ENCODE measurements around the gene PCDHGB6. TPM values are rescaled to one million over a fixed set of nuclear protein-coding genes. Genes with fewer than 3 reads are reported as not detected.
"Not testable (repeated sequence)": the region's sequence is repeated elsewhere in the genome, so short reads cannot be mapped to it uniquely, and the experiment has no call there.

PCDHGB6 gene
- total and polyA plus RNA-seq, 5 donors from 2014 or later, result not detected

DNA sequence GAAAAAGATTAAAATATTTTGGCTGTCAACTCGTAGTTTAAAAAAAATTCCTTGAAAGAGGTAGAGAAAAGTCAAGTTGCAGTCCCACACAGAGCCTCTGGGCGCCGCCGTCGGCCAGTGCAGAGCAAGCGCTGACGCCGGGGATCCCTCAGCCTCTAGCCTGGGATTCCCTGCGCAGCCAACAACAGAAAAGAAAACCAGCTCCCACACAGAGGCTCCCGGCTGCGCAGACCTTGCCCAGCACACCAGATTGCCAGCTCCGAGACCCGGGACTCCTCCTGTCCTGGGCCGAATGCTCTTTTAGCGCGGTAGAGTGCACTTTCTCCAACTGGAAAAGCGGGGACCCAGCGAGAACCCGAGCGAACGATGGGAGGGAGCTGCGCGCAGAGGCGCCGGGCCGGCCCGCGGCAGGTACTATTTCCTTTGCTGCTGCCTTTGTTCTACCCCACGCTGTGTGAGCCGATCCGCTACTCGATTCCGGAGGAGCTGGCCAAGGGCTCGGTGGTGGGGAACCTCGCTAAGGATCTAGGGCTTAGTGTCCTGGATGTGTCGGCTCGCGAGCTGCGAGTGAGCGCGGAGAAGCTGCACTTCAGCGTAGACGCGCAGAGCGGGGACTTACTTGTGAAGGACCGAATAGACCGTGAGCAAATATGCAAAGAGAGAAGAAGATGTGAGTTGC, 9.8 kb downstream of the PCDHGB6 start, which contains the start of gene PCDHGB7:
PCDHGB7 (plus strand) TSS at position 184 of the 679 bp plus-strand sequence; CDS start at position 367, 183 bp downstream.
- not testable (repeated sequence) for H3K27ac ChIP-seq (ENCODE audit: insufficient read depth, low read length, poor library complexity, severe bottlenecking); H3K4me3 ChIP-seq (ENCODE audit: low read depth, low read length); H3K36me3 ChIP-seq (ENCODE audit: control insufficient read depth, insufficient read depth, low read length)
- DNase-seq (peak in 1 of 3 donors; percentile 51), ATAC-seq (ENCODE audit: low read depth in 2 of 2) (peak; percentile 38 to 51)
- Mint-ChIP-seq H3K4me1 (peaks cover 0 to 38% (median 19%) of the 10 kb centered on the region in 4 donors), H3K9me3 (peaks cover 0 to 53% (median 21%) of the 10 kb centered on the region in 7 donors), H3K36me3 (peaks cover 18% of the 10 kb centered on the region), H3K27ac (peak within 1 kb of the TSS in 1 of 3 donors; percentile 83), H3K4me3 (peak within 1 kb of the TSS; percentile 39 to 66 (median 50)), H3K27me3 (peaks cover 80% of the 10 kb centered on the region)
- Histone ChIP-seq H3K27me3 (ENCODE audit: control insufficient read depth, insufficient read depth, low read length) (peaks cover 65% of the 10 kb centered on the region), H3K4me1 (ENCODE audit: control insufficient read depth, insufficient read depth, low read length, poor library complexity, severe bottlenecking) (peaks cover 21% of the 10 kb centered on the region), H3K9me3 (ENCODE audit: control insufficient read depth in 2 of 2, low read length in 2 of 2) (peaks cover 30 to 65% of the 10 kb centered on the region in 2 experiments)

DNA sequence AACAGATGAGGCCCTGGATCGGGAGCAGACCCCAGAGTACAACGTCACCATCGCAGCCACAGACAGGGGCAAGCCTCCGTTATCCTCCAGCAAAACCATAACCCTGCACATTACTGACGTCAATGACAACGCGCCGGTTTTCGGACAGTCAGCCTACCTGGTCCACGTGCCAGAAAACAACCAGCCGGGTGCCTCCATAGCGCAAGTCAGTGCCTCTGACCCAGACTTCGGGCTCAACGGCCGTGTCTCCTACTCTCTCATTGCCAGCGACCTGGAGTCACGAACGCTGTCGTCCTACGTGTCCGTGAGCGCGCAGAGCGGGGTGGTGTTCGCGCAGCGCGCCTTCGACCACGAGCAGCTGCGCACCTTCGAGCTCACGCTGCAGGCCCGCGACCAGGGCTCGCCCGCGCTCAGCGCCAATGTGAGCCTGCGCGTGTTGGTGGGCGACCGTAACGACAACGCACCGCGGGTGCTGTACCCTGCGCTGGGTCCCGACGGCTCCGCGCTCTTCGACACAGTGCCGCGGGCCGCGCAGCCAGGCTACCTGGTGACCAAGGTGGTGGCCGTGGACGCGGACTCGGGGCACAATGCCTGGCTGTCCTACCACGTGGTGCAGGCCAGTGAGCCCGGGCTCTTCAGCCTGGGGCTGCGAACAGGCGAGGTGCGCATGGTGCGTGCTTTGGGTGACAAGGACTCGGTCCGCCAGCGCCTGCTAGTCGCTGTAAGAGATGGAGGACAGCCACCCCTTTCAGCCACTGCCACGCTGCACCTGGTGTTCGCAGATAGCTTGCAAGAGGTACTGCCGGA, 11.5 kb downstream of the PCDHGB6 start:
- peaks cover 26 to 66% of the 10 kb centered on the region in 2 experiments for H3K9me3 ChIP-seq (ENCODE audit: control insufficient read depth in 2 of 2, low read length in 2 of 2)
- H3K4me3 ChIP-seq (ENCODE audit: low read depth, low read length), result no peak overlapping the region

DNA sequence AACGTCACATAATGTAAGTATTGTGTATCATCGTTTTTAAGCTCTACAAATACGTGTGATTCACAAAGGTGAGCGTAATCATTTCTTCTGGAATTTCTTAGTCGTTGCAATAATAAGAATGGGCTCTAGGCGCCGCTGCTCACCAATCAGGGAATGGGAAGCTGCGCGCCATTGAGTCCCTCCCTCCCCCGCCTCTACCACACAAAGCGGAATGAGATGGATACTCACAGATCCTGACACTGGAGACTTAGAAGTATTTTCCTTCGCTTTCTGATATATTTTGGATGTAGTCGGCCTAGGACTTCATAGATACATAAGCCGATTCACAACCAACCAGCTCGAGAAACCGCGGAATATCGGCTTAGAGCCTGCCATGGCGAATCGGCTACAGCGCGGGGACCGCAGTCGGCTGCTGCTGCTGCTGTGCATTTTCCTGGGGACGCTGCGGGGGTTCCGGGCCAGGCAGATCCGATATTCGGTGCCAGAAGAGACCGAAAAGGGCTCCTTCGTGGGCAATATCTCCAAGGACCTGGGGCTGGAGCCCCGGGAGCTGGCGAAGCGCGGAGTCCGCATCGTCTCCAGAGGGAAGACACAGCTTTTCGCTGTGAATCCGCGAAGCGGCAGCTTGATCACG, 13.2 kb downstream of the PCDHGB6 start, which contains the start of gene PCDHGA11:
PCDHGA11 (plus strand) TSS at position 197 of the 634 bp plus-strand sequence; CDS start at position 374, 177 bp downstream.
- Mint-ChIP-seq H3K36me3 (peaks cover 13% of the 10 kb centered on the region), H3K4me1 (peaks cover 0 to 19% (median 6%) of the 10 kb centered on the region in 4 donors), H3K27ac (peak within 1 kb of the TSS in 2 of 3 donors; percentile 26 to 58), H3K9me3 (peaks cover 0 to 48% (median 19%) of the 10 kb centered on the region in 7 donors), H3K27me3 (peaks cover 69% of the 10 kb centered on the region), H3K4me3 (peak within 1 kb of the TSS; percentile 54 to 80 (median 66))
- Histone ChIP-seq H3K4me1 (ENCODE audit: control insufficient read depth, insufficient read depth, low read length, poor library complexity, severe bottlenecking) (peaks cover 9% of the 10 kb centered on the region), H3K27ac (ENCODE audit: insufficient read depth, low read length, poor library complexity, severe bottlenecking) (no peak within 1 kb of the TSS), H3K27me3 (ENCODE audit: control insufficient read depth, insufficient read depth, low read length) (peaks cover 55% of the 10 kb centered on the region), H3K4me3 (ENCODE audit: low read depth, low read length) (peak within 1 kb of the TSS; percentile 34), H3K36me3 (ENCODE audit: control insufficient read depth, insufficient read depth, low read length) (no peaks in the 10 kb centered on the region), H3K9me3 (ENCODE audit: control insufficient read depth in 2 of 2, low read length in 2 of 2) (peaks cover 24 to 60% of the 10 kb centered on the region in 2 experiments)
- peak in 1 of 3 donors; percentile 55 for DNase-seq
- no peak for ATAC-seq (ENCODE audit: low read depth in 2 of 2)

More for the DNA sequence above, 11.5 kb downstream of the PCDHGB6 start:
- Histone ChIP-seq H3K4me1 (ENCODE audit: control insufficient read depth, insufficient read depth, low read length, poor library complexity, severe bottlenecking) (peaks cover 9% of the 10 kb centered on the region), H3K27me3 (ENCODE audit: control insufficient read depth, insufficient read depth, low read length) (peaks cover 58% of the 10 kb centered on the region), H3K36me3 (ENCODE audit: control insufficient read depth, insufficient read depth, low read length) (no peaks in the 10 kb centered on the region), H3K27ac (ENCODE audit: insufficient read depth, low read length, poor library complexity, severe bottlenecking) (no peak overlapping the region)
- Mint-ChIP-seq H3K27ac (no peak overlapping the region), H3K4me3 (peak overlapping the region in 1 of 4 donors; percentile 54), H3K36me3 (peaks cover 17% of the 10 kb centered on the region), H3K27me3 (peaks cover 70% of the 10 kb centered on the region), H3K9me3 (peaks cover 0 to 49% (median 20%) of the 10 kb centered on the region in 7 donors), H3K4me1 (peaks cover 0 to 22% (median 7%) of the 10 kb centered on the region in 4 donors)
- no peak for DNase-seq
- ATAC-seq (ENCODE audit: low read depth in 2 of 2), result no peak

DNA sequence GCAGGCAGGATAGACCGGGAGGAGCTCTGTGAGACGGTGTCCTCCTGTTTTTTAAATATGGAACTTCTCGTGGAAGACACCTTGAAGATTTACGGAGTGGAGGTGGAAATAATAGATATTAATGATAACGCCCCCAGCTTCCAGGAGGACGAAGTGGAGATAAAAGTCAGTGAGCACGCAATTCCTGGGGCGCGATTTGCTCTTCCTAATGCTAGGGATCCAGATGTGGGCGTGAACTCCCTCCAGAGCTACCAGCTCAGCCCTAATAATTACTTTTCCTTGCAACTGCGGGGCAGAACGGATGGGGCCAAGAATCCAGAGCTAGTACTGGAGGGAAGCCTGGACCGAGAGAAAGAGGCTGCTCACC, 13.7 kb downstream of the PCDHGB6 start:
- H3K27me3 Mint-ChIP-seq, result peaks cover 68% of the 10 kb centered on the region
- peaks cover 0 to 19% (median 6%) of the 10 kb centered on the region in 4 donors for H3K4me1 Mint-ChIP-seq
- peaks cover 13% of the 10 kb centered on the region for H3K36me3 Mint-ChIP-seq
- peaks cover 53% of the 10 kb centered on the region for H3K27me3 ChIP-seq (ENCODE audit: control insufficient read depth, insufficient read depth, low read length)
- H3K9me3 Mint-ChIP-seq, result peaks cover 0 to 48% (median 19%) of the 10 kb centered on the region in 7 donors
- H3K36me3 ChIP-seq (ENCODE audit: control insufficient read depth, insufficient read depth, low read length), result no peaks in the 10 kb centered on the region
- no peak overlapping the region for H3K27ac ChIP-seq (ENCODE audit: insufficient read depth, low read length, poor library complexity, severe bottlenecking)
- peak overlapping the region in 3 of 4 donors; percentile 34 to 80 (median 69) for H3K4me3 Mint-ChIP-seq
- ATAC-seq (ENCODE audit: low read depth in 2 of 2) (no peak), DNase-seq (no peak)
- peak overlapping the region in 1 of 3 donors; percentile 58 for H3K27ac Mint-ChIP-seq
- H3K4me3 ChIP-seq (ENCODE audit: low read depth, low read length), result no peak overlapping the region
- peaks cover 9% of the 10 kb centered on the region for H3K4me1 ChIP-seq (ENCODE audit: control insufficient read depth, insufficient read depth, low read length, poor library complexity, severe bottlenecking)
- peaks cover 24 to 56% of the 10 kb centered on the region in 2 experiments for H3K9me3 ChIP-seq (ENCODE audit: control insufficient read depth in 2 of 2, low read length in 2 of 2)

DNA sequence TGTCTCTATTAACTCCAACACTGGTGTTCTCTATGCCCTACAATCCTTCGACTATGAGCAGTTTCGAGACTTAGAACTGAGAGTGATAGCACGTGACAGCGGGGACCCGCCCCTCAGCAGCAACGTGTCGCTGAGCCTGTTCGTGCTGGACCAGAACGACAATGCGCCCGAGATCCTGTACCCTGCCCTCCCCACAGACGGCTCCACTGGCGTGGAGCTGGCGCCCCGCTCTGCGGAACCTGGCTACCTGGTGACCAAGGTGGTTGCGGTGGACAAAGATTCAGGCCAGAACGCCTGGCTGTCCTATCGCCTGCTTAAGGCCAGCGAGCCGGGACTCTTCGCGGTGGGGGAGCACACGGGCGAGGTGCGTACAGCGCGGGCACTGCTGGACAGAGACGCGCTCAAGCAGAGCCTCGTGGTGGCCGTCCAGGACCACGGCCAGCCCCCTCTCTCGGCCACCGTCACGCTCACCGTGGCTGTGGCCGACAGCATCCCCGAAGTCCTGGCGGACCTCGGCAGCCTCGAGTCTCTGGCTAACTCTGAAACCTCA, 15.0 kb downstream of the PCDHGB6 start:
- Histone ChIP-seq H3K27ac (ENCODE audit: insufficient read depth, low read length, poor library complexity, severe bottlenecking) (no peak overlapping the region), H3K27me3 (ENCODE audit: control insufficient read depth, insufficient read depth, low read length) (peaks cover 46% of the 10 kb centered on the region), H3K4me1 (ENCODE audit: control insufficient read depth, insufficient read depth, low read length, poor library complexity, severe bottlenecking) (peaks cover 4% of the 10 kb centered on the region), H3K9me3 (ENCODE audit: control insufficient read depth in 2 of 2, low read length in 2 of 2) (peaks cover 24 to 56% of the 10 kb centered on the region in 2 experiments), H3K36me3 (ENCODE audit: control insufficient read depth, insufficient read depth, low read length) (no peaks in the 10 kb centered on the region), H3K4me3 (ENCODE audit: low read depth, low read length) (no peak overlapping the region)
- no peak overlapping the region for H3K27ac Mint-ChIP-seq
- peaks cover 13% of the 10 kb centered on the region for H3K36me3 Mint-ChIP-seq
- peaks cover 59% of the 10 kb centered on the region for H3K27me3 Mint-ChIP-seq
- H3K9me3 Mint-ChIP-seq, result peaks cover 0 to 52% (median 20%) of the 10 kb centered on the region in 7 donors
- ATAC-seq (ENCODE audit: low read depth in 2 of 2) (no peak), DNase-seq (no peak)
- peaks cover 0 to 18% (median 5%) of the 10 kb centered on the region in 4 donors for H3K4me1 Mint-ChIP-seq
- no peak overlapping the region for H3K4me3 Mint-ChIP-seq

DNA sequence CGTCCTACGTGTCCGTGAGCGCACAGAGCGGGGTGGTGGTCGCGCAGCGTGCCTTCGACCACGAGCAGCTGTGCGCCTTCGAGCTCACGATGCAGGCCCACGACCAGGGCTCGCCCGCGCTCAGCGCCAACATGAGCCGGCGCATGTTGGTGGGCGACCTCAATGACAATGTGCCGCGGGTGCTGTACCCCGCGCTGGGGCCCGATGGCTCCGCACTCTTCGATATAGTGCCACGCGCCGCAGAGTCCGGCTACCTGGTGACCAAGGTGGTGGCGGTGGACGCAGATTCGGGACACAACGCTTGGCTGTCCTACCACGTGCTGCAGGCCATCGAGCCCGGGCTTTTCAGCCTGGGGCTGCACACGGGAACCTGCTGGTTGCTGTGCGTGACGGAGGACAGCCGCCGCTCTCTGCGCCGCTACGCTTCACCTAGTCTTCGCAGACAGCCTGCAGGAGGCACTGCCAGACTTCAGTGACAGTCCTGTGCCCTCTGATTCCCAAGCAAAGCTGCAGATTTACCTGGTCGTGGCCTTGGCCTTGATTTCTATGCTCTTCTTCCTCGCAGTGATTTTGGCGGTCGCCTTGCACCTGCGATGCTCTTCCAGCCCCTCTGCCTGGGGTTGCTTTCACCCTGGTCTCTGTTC, 20.1 kb downstream of the PCDHGB6 start:
- Mint-ChIP-seq H3K4me3 (no peak overlapping the region), H3K9me3 (peaks cover 0 to 42% (median 9%) of the 10 kb centered on the region in 7 donors), H3K27ac (no peak overlapping the region), H3K4me1 (peaks cover 3 to 19% (median 4%) of the 10 kb centered on the region in 4 donors), H3K27me3 (peaks cover 41% of the 10 kb centered on the region), H3K36me3 (peaks cover 10% of the 10 kb centered on the region)
- DNase-seq (no peak), ATAC-seq (ENCODE audit: low read depth in 2 of 2) (no peak)
- Histone ChIP-seq H3K27me3 (ENCODE audit: control insufficient read depth, insufficient read depth, low read length) (peaks cover 28% of the 10 kb centered on the region), H3K4me1 (ENCODE audit: control insufficient read depth, insufficient read depth, low read length, poor library complexity, severe bottlenecking) (no peaks in the 10 kb centered on the region), H3K36me3 (ENCODE audit: control insufficient read depth, insufficient read depth, low read length) (no peaks in the 10 kb centered on the region), H3K4me3 (ENCODE audit: low read depth, low read length) (no peak overlapping the region), H3K27ac (ENCODE audit: insufficient read depth, low read length, poor library complexity, severe bottlenecking) (no peak overlapping the region), H3K9me3 (ENCODE audit: control insufficient read depth in 2 of 2, low read length in 2 of 2) (peaks cover 6 to 26% of the 10 kb centered on the region in 2 experiments)

All from CD4-positive, CD25-positive, alpha-beta regulatory T cell (primary cell).